ENCODE data around the gene AK5. TPM values are rescaled to one million over a fixed set of nuclear protein-coding genes. Genes with fewer than 3 reads are reported as not detected.
A peak's percentile ranks its signal among the peaks of the same experiment; 100 is the strongest.

AK5 gene
- total and polyA plus RNA-seq, 8 donors = 0.11 to 0.87 (median 0.28) TPM; not detected in 1

GRCh38 chr1:77275194-77275593, 6.6 kb upstream of the AK5 start:
- H3K36me3 ChIP-seq = no peaks in the 10 kb centered on the region
- DNase-seq (no peak), FAIRE-seq (no peak), ATAC-seq (no peak)
- no peak for TF ChIP-seq CTCF (IDR thresholded peaks at IDR 0.05)
- no peaks in the 10 kb centered on the region for H3K9me3 ChIP-seq
- H3K4me1 ChIP-seq = no peaks in the 10 kb centered on the region
- no peak overlapping the region for H3K27ac ChIP-seq
- 51 to 64% methylated on average over 5 of the region's 5 CpGs for WGBS, 2 donors
- intact Hi-C loops (cut with DNase I) = no loop called here
- H3K27me3 ChIP-seq = peaks cover 0 to 3% (median 0%) of the 10 kb centered on the region in 4 donors
- H3K4me3 ChIP-seq = no peak overlapping the region

- H3K27me3 ChIP-seq = peaks cover 0 to 11% (median 0%) of the 10 kb centered on the region in 4 donors
- FAIRE-seq (no peak), ATAC-seq (no peak), DNase-seq (no peak)
- no peaks in the 10 kb centered on the region for H3K4me1 ChIP-seq
- 38 to 47% methylated on average over 2 of the region's 2 CpGs for WGBS, 2 donors
- H3K36me3 ChIP-seq = no peaks in the 10 kb centered on the region
- intact Hi-C loops (cut with DNase I) = no loop called here
- H3K4me3 ChIP-seq = no peak overlapping the region
- TF ChIP-seq CTCF (IDR thresholded peaks at IDR 0.05) = no peak
- H3K27ac ChIP-seq = no peak overlapping the region
- no peaks in the 10 kb centered on the region for H3K9me3 ChIP-seq
Observed at GRCh38 chr1:77276941-77277340, 4.9 kb upstream of the AK5 start.

GRCh38 chr1:77279929-77280328, 1.9 kb upstream of the AK5 start:
- peaks cover 0 to 24% (median 7%) of the 10 kb centered on the region in 4 donors for H3K27me3 ChIP-seq
- no peaks in the 10 kb centered on the region for H3K9me3 ChIP-seq
- H3K36me3 ChIP-seq = no peaks in the 10 kb centered on the region
- no peak for TF ChIP-seq CTCF (IDR thresholded peaks at IDR 0.05)
- no peak for DNase-seq
- ATAC-seq = no peak
- intact Hi-C loops (cut with DNase I) = no loop called here
- WGBS, 2 donors = 69 to 79% methylated on average over 2 of the region's 2 CpGs
- H3K4me3 ChIP-seq = no peak overlapping the region
- no peak overlapping the region for H3K27ac ChIP-seq
- no peak for FAIRE-seq
- H3K4me1 ChIP-seq = peaks cover 0 to 7% (median 6%) of the 10 kb centered on the region in 3 donors

GRCh38 chr1:77280962-77281361, 857 bp upstream of the AK5 start:
- H3K27me3 ChIP-seq = peaks cover 0 to 33% (median 12%) of the 10 kb centered on the region in 4 donors
- WGBS, 2 donors = 83 to 89% methylated on average over 4 of the region's 4 CpGs
- DNase-seq = no peak
- H3K27ac ChIP-seq = no peak overlapping the region
- H3K4me3 ChIP-seq = no peak overlapping the region
- ATAC-seq = no peak
- no peaks in the 10 kb centered on the region for H3K36me3 ChIP-seq
- intact Hi-C loops (cut with DNase I) = no loop called here
- H3K9me3 ChIP-seq = no peaks in the 10 kb centered on the region
- no peak for FAIRE-seq
- TF ChIP-seq CTCF (IDR thresholded peaks at IDR 0.05) = no peak
- H3K4me1 ChIP-seq = peaks cover 0 to 7% (median 6%) of the 10 kb centered on the region in 3 donors

- Histone ChIP-seq H3K4me3 (peak overlapping the region; percentile 23 to 60 (median 40)), H3K27ac (no peak overlapping the region), H3K36me3 (no peaks in the 10 kb centered on the region), H3K27me3 (peaks cover 0 to 33% (median 12%) of the 10 kb centered on the region in 4 donors), H3K9me3 (no peaks in the 10 kb centered on the region), H3K4me1 (peaks cover 0 to 7% (median 6%) of the 10 kb centered on the region in 3 donors)
- 0 to 1% methylated on average over 46 to 47 of the region's 47 CpGs for WGBS, 2 donors
- DNase-seq (peak in 4 of 6 donors; percentile 9 to 74 (median 43)), ATAC-seq (peak; percentile 35 to 79 (median 65)), FAIRE-seq (no peak)
- TF ChIP-seq CTCF (IDR thresholded peaks at IDR 0.05) = no peak
- intact Hi-C loops (cut with DNase I) = no loop called here
Observed at GRCh38 chr1:77282187-77282865, 507 bp downstream of the AK5 start.

Data from pancreas (tissue), 10 donors.